HepG2 (cell line): Measurements from ENCODE around the gene FHIP1B. TPM values are rescaled to one million over a fixed set of nuclear protein-coding genes. Genes with fewer than 3 reads are reported as not detected.

Source experiments
- ATAC-seq: fragments of 200-7000 bp; cut with Tn5 transposase; 3 replicates; pipeline ENCODE4 v1.9.1; 2020; ENCODE audit warnings: mild to moderate bottlenecking, moderate library complexity
- BruUV-seq: library from RNA; stranded (reverse); fragments of 400-500 nt; replicated peaks from 2 replicates; lab custom pipeline; 2021; lab: Mats Ljungman, UMichigan
- CTCF ChIA-PET: fragments of 300-600 bp; formaldehyde crosslinking; extraction: SDS; loops from one replicate; lab custom pipeline; 2021; ENCODE audit warnings: low total read pairs, inconsistent platforms, low intra/inter-chr PET ratio; lab: Yijun Ruan, JAX
- POLR2A ChIA-PET: fragments of 350-600 bp; sonication (Branson Sonifier 250); formaldehyde crosslinking; loops from one replicate; lab custom pipeline; 2020; ENCODE audit warnings: antibody characterized with exemption, inconsistent platforms; lab: Yijun Ruan, JAX
- DNase-seq: peaks from one replicate; pipeline ENCODE4 v3.0.0-alpha.2; 2015; ENCODE audit warnings: low spot score
- FAIRE-seq: peaks from 3 replicates; lab custom pipeline; 2011; peaks lifted over from hg19 to GRCh38; lab: Jason Lieb, UNC
- H2AFZ ChIP-seq: one replicate; pipeline ENCODE4 v1.6.1; 2011; ENCODE audit warnings: low read length, inconsistent platforms
- H3K27ac ChIP-seq: fragments of 300-600 bp; 3 replicates; pipeline ENCODE4 v1.8.0; 2011; ENCODE audit warnings: mixed run types, mild to moderate bottlenecking, mixed read lengths, low read length, inconsistent platforms; ENCODE audit not compliant: insufficient read depth; ENCODE audit errors: extremely low read length
- H3K27me3 ChIP-seq, 2 experiments: fragments of 200-600 bp in 1 of 2; 2 replicates in 1 of 2; 3 replicates in 1 of 2; pipeline versions ENCODE4 v1.6.0 to v1.8.0; 2011; ENCODE audit warnings: low read length in 2 of 2, mild to moderate bottlenecking in 2 of 2, moderate library complexity in 2 of 2, inconsistent platforms in 1 of 2; ENCODE audit not compliant: insufficient read depth in 2 of 2, control insufficient read depth in 1 of 2
- H3K36me3 ChIP-seq, 2 experiments: fragments of 200-600 bp in 1 of 2; replicated peaks in 1 of 2; 2 replicates in 1 of 2; 3 replicates in 1 of 2; pipeline versions ENCODE4 v1.5.1 to v1.8.0; 2011; ENCODE audit warnings: low read length in 2 of 2, inconsistent platforms in 1 of 2; ENCODE audit not compliant: insufficient read depth in 2 of 2, control insufficient read depth in 1 of 2
- H3K4me1 ChIP-seq: 2 replicates; pipeline ENCODE4 v1.5.1; 2012; ENCODE audit warnings: low read length, inconsistent platforms; ENCODE audit not compliant: insufficient read depth
- H3K4me2 ChIP-seq: 2 replicates; pipeline ENCODE4 v1.6.0; 2011; ENCODE audit warnings: low read depth, low read length, inconsistent platforms
- H3K4me3 ChIP-seq, 3 experiments: fragments of 200-600 bp in 1 of 3; sonication (generic), shearing (Covaris generic) in 1 of 3; replicated peaks in 1 of 3; 2 replicates each; pipeline ENCODE4 v1.5.1; 2011 to 2016; ENCODE audit warnings: low read length in 3 of 3, inconsistent platforms in 2 of 3, low read depth in 2 of 3, mild to moderate bottlenecking in 2 of 3, control low read depth in 1 of 3, mixed read lengths in 1 of 3; ENCODE audit not compliant: insufficient read depth in 1 of 3
- H3K79me2 ChIP-seq: one replicate; pipeline ENCODE4 v1.6.1; 2011; ENCODE audit warnings: low read length, inconsistent platforms; ENCODE audit not compliant: insufficient read depth
- H3K9ac ChIP-seq: 2 replicates; pipeline ENCODE4 v1.6.0; 2011; ENCODE audit warnings: mild to moderate bottlenecking, low read depth, low read length, inconsistent platforms; ENCODE audit not compliant: insufficient read depth
- H3K9me3 ChIP-seq: 2 replicates; pipeline ENCODE4 v1.5.1; 2012; ENCODE audit warnings: mild to moderate bottlenecking, low read length
- H4K20me1 ChIP-seq: 2 replicates; pipeline ENCODE4 v1.6.0; 2011; ENCODE audit warnings: inconsistent platforms, mild to moderate bottlenecking, low read length, moderate library complexity; ENCODE audit not compliant: insufficient read depth
- KAT7 ChIP-seq: IDR thresholded peaks from 2 replicates; pipeline ENCODE4 v1.6.1; 2018; ENCODE audit warnings: borderline replicate concordance, missing compliant biosample characterization
- MAFF ChIP-seq: IDR thresholded peaks from 2 replicates; pipeline ENCODE4 v1.6.1; 2011; ENCODE audit warnings: low read depth, low read length, improper control_type of control experiment
- MAFK ChIP-seq, 2 experiments: IDR thresholded peaks in 1 of 2; conservative IDR thresholded peaks in 1 of 2; 2 replicates each; pipeline ENCODE4 v1.6.1; 2011; ENCODE audit warnings: improper control_type of control experiment in 2 of 2, low read length in 2 of 2
- RFXAP ChIP-seq: sonication (generic); formaldehyde crosslinking; IDR thresholded peaks from 2 replicates; pipeline ENCODE4 v1.4.0; 2020; ENCODE audit warnings: missing genetic modification reagents, borderline replicate concordance
- SALL2 ChIP-seq: sonication (generic); formaldehyde crosslinking; IDR thresholded peaks from 2 replicates; pipeline ENCODE4 v1.8.1; 2023; ENCODE audit warnings: mild to moderate bottlenecking, missing genetic modification reagents, inconsistent platforms
- SAP130 ChIP-seq: IDR thresholded peaks from 2 replicates; pipeline ENCODE4 v1.6.1; 2016; ENCODE audit warnings: low read depth
- THYN1 ChIP-seq: sonication (generic); formaldehyde crosslinking; IDR thresholded peaks from 2 replicates; pipeline ENCODE4 v1.8.1; 2023; ENCODE audit warnings: low read depth, mild to moderate bottlenecking, moderate library complexity, missing genetic modification reagents, borderline replicate concordance
- XBP1 ChIP-seq: sonication (generic); formaldehyde crosslinking; IDR thresholded peaks from 2 replicates; pipeline ENCODE4 v1.5.0; 2020; ENCODE audit warnings: missing genetic modification reagents
- YY1 ChIP-seq: IDR thresholded peaks from 2 replicates; pipeline ENCODE4 v1.6.1; 2011; ENCODE audit warnings: low read length, low read depth, moderate library complexity, mild to moderate bottlenecking; ENCODE audit not compliant: insufficient read depth, insufficient replicate concordance
- ZNF567 ChIP-seq: sonication (generic); formaldehyde crosslinking; IDR thresholded peaks from 2 replicates; pipeline ENCODE4 v1.8.1; 2023; ENCODE audit warnings: mild to moderate bottlenecking, missing genetic modification reagents, borderline replicate concordance
- ZNF768 ChIP-seq: sonication (generic); formaldehyde crosslinking; IDR thresholded peaks from 2 replicates; pipeline ENCODE4 v1.4.0; 2020; ENCODE audit warnings: missing genetic modification reagents
- WGBS: methylation state at CpG from one replicate; pipeline ENCODE4 v1.1.6; 2017; ENCODE audit warnings: low lambda C conversion rate; 5-methylcytosine and 5-hydroxymethylcytosine counted together
- in situ Hi-C: cut with HindIII; loops from 2 replicates; pipeline ENCODE4 v1.10.0; 2017; ENCODE audit warnings: low pct_unique_long_range_greater_than_20kb; ENCODE audit not compliant: extremely low pct_ligation_motif_present
- intact Hi-C: fragments of 100-400 bp; cut with micrococcal nuclease; formaldehyde crosslinking; loops from one replicate; pipeline ENCODE4 v1.10.0; 2022; ENCODE audit not compliant: unreplicated experiment
- polyA plus RNA-seq, 8 experiments: library from polyadenylated mRNA; depleted of rRNA in 3 of 8; stranded (reverse) in 7 of 8; unstranded in 1 of 8; fragments of >200 nt; fragmentation: Illumina TruSeq in 4 of 8; extraction: Trizol in 4 of 8; gene quantifications; 2 replicates each; pipeline versions ENCODE4 v1.2.1 to v1.2.3, GENCODE V29; 2011 to 2016; ENCODE audit warnings: low read depth in 4 of 8, missing spikeins in 1 of 8, mixed read lengths in 1 of 8; ENCODE audit not compliant: insufficient read depth in 1 of 8
- total RNA-seq, 5 experiments: library from RNA; depleted of rRNA; stranded (reverse); fragments of >200 nt; fragmentation: Illumina TruSeq; extraction: Trizol; gene quantifications; 2 replicates each; pipeline ENCODE4 v1.2.3, GENCODE V29; 2016; ENCODE audit warnings: low read depth in 1 of 5
- TF ChIP-seq, protein P1 (sequence below): sonication (generic); formaldehyde crosslinking; IDR thresholded peaks from 2 replicates; pipeline ENCODE4 v1.4.0; 2020; ENCODE audit warnings: mild to moderate bottlenecking, missing genetic modification reagents, borderline replicate concordance
- TF ChIP-seq, protein P2 (sequence below): sonication (generic); formaldehyde crosslinking; IDR thresholded peaks from 2 replicates; pipeline ENCODE4 v1.8.0; 2022; ENCODE audit warnings: mild to moderate bottlenecking, missing genetic modification reagents, moderate library complexity
- TF ChIP-seq, protein P3 (sequence below): sonication (generic); formaldehyde crosslinking; IDR thresholded peaks from 2 replicates; pipeline ENCODE4 v1.5.0; 2020; ENCODE audit warnings: missing genetic modification reagents
- TF ChIP-seq, protein P4 (sequence below): sonication (generic); formaldehyde crosslinking; IDR thresholded peaks from 2 replicates; pipeline ENCODE4 v1.8.0; 2022; ENCODE audit warnings: mild to moderate bottlenecking, missing genetic modification reagents, moderate library complexity

The FHIP1B gene
- total and polyA plus RNA-seq, 2 of the 13 experiments (the other 11 are each of a cell fraction or from before 2014, with no cell fraction given) = 14.1 to 18.6 TPM

DNA sequence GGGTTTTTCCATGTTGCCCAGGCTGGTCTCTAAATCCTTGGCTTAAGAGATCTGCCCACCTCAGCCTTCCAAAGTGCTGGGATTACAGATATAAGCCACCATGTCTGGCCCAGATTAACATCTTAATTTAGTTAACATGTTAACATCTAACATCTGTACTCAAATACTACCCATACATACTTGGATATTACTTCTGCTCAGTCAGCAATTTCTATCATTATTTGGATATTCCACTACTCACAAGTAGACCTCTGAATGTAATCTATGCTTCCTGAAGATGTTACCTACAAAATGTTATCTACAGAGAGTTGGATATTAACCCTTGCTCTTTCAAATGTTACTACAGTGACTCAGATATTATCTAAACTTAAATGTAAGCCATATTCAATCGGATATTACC, 29.2 kb upstream of the FHIP1B start:
- peaks cover 3 to 29% of the 10 kb centered on the region in 2 experiments; a peak in 4 of 5 replicates for H3K27me3 ChIP-seq
- H4K20me1 ChIP-seq = no peaks in the 10 kb centered on the region
- ATAC-seq (no peak), DNase-seq (no peak), FAIRE-seq (no peak)
- no peak overlapping the region for H3K27ac ChIP-seq
- no peaks in the 10 kb centered on the region for H3K4me1 ChIP-seq
- H3K4me3 ChIP-seq = no peak overlapping the region
- intact Hi-C loops = no loop called here
- ChIA-PET POLR2A (no interaction called here), CTCF (no interaction called here)
- no peaks in the 10 kb centered on the region for H3K36me3 ChIP-seq
- no peak overlapping the region for H3K4me2 ChIP-seq
- no peaks in the 10 kb centered on the region for H3K79me2 ChIP-seq
- H2AFZ ChIP-seq = no peak overlapping the region
- WGBS = 0% methylated on average over 1 of the region's 1 CpG
- no peak for TF ChIP-seq SALL2
- TF ChIP-seq, protein P1, sequence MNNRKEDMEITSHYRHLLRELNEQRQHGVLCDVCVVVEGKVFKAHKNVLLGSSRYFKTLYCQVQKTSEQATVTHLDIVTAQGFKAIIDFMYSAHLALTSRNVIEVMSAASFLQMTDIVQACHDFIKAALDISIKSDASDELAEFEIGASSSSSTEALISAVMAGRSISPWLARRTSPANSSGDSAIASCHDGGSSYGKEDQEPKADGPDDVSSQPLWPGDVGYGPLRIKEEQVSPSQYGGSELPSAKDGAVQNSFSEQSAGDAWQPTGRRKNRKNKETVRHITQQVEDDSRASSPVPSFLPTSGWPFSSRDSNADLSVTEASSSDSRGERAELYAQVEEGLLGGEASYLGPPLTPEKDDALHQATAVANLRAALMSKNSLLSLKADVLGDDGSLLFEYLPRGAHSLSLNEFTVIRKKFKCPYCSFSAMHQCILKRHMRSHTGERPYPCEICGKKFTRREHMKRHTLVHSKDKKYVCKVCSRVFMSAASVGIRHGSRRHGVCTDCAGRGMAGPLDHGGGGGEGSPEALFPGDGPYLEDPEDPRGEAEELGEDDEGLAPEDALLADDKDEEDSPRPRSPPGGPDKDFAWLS = no peak
- TF ChIP-seq XBP1 (CRISPR knock-in tag) = no peak
- no peak for TF ChIP-seq YY1
- TF ChIP-seq, protein P2, sequence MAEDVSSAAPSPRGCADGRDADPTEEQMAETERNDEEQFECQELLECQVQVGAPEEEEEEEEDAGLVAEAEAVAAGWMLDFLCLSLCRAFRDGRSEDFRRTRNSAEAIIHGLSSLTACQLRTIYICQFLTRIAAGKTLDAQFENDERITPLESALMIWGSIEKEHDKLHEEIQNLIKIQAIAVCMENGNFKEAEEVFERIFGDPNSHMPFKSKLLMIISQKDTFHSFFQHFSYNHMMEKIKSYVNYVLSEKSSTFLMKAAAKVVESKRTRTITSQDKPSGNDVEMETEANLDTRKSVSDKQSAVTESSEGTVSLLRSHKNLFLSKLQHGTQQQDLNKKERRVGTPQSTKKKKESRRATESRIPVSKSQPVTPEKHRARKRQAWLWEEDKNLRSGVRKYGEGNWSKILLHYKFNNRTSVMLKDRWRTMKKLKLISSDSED = no peak
- TF ChIP-seq MAFF = peak; percentile 92
- no peak for TF ChIP-seq THYN1 (CRISPR knock-in tag)
- TF ChIP-seq, protein P3, sequence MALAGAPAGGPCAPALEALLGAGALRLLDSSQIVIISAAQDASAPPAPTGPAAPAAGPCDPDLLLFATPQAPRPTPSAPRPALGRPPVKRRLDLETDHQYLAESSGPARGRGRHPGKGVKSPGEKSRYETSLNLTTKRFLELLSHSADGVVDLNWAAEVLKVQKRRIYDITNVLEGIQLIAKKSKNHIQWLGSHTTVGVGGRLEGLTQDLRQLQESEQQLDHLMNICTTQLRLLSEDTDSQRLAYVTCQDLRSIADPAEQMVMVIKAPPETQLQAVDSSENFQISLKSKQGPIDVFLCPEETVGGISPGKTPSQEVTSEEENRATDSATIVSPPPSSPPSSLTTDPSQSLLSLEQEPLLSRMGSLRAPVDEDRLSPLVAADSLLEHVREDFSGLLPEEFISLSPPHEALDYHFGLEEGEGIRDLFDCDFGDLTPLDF = no peak
- TF ChIP-seq, protein P4, sequence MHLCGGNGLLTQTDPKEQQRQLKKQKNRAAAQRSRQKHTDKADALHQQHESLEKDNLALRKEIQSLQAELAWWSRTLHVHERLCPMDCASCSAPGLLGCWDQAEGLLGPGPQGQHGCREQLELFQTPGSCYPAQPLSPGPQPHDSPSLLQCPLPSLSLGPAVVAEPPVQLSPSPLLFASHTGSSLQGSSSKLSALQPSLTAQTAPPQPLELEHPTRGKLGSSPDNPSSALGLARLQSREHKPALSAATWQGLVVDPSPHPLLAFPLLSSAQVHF = no peak
- TF ChIP-seq KAT7 (CRISPR knock-in tag) = no peak
- TF ChIP-seq SAP130 (CRISPR knock-in tag) = no peak
- no peak for TF ChIP-seq ZNF768 (CRISPR knock-in tag)
- no peak for TF ChIP-seq RFXAP (CRISPR knock-in tag)
- peak; percentile 92 to 95 for TF ChIP-seq MAFK (conservative IDR thresholded peaks at IDR 0.05 in 1 of 2, IDR thresholded peaks at IDR 0.05 in 1 of 2; ENCODE audit: low read length in 2 of 2)
- no peak for TF ChIP-seq ZNF567 (CRISPR knock-in tag)
- TF ChIP-seq, all 625 proteins: peak for 2
- H3K9me3 ChIP-seq = no peaks in the 10 kb centered on the region
- BruUV-seq = no TSS peak
- no peak overlapping the region for H3K9ac ChIP-seq
- in situ Hi-C loops = no loop called here
